Tracheal epithelial cell (primary cell): Measurements from ENCODE around the gene TLR3. TPM values are rescaled to one million over a fixed set of nuclear protein-coding genes. Genes with fewer than 3 reads are reported as not detected.

Source experiments
- total RNA-seq: library from RNA; depleted of rRNA; stranded (reverse); fragments of >200 nt; gene quantifications from 2 replicates; pipeline ENCODE4 v1.2.1, GENCODE V29; 2014

The TLR3 gene
- 0.43 and 1.7 TPM in 2 replicates for total RNA-seq

DNA sequence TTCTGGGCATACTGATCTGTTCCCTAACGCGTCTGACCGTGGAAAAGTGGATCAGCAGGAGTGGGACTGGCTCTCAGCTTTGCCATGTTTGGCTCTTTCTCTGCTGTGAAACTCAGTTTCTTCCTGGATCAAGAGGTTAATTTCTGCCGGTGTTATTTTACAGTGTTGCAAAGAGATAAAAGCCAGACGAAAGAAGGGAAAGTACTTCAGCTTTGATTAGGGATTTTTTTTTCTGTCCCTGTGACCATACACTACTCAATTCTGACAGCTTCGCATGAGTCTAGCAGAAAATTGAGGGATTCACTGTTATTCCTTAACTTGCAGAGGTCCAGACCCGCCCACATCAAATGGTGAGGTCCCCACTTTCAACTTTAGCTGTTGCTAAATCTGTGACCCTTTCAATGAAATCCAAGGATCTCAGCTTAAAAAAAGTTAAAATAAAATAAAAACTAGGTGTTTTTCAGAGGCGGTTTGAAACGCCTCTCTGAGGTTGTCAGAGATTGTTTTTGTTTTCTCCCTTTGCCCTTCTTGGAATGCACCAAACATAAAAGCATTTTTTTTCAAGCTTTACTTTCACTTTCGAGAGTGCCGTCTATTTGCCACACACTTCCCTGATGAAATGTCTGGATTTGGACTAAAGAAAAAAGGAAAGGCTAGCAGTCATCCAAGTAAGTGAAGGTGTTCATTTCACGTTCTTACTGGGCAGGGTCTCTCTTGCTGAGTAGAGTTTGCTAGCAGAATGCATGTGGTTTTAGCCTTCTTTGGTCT, at the start of gene TLR3:
Gene TLR3, plus strand, starts transcription at position 576 of the 768 bp plus-strand sequence. CDS start 7,464 bp downstream, outside the sequence.

DNA sequence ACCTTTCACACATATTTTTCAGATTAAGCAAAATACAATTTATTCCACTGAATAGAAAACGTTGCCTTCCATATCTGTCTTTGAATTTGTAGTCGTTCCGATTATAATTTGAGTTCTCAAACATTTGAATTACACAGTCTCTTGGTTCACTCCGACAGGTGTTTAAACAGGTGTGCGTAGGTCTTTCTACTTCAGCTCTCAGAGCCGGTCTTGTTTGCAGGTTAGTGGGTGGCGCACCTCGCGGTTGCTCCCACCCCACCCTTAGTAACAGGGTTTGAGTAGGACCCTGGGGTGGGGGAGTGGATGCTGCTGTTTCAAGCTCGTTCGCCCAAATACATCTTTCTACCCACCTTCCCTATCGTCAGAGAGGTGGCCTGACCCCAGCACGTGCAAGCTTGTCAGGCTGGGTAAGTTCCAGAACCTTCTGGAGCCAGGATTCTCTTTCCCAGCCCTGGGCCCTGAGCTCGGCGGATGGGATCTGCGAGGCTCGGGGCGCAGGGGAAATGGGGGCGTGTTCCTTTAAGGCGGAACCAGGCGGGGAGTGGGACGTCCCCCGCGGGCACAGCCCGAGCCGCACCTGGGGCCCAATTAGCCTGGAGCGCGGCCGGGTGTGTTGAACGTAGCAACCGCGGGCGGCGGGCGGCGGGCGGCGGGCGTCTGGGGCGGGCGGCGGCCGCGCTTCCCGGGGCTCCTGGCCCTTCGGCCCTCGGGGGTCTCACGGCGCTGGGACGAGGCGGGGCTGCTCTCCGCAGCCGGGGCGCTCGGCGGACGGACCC, 35.3 kb downstream of the TLR3 start, which contains the start of gene FAM149A:
Gene FAM149A, plus strand, starts transcription at position 591 of the 776 bp plus-strand sequence.

Other genes starting within 250 kb of the TLR3 start
- 0.64 and 4.8 TPM in 2 replicates for gene FAM149A, start 35.5 kb downstream of the TLR3 start, total RNA-seq
- gene CYP4V2, start 122.4 kb downstream of the TLR3 start, total RNA-seq, result 6.8 and 7.0 TPM in 2 replicates
- under 0.01 TPM in 1 of 2 replicates, not detected in the other for gene KLKB1, start 158.4 kb downstream of the TLR3 start, total RNA-seq
- gene F11, start 197.0 kb downstream of the TLR3 start, total RNA-seq, result not detected in 2 replicates